Chondrocyte (in vitro differentiated cells): ENCODE measurements around the gene BCLAF3. TPM values are rescaled to one million over a fixed set of nuclear protein-coding genes. Genes with fewer than 3 reads are reported as not detected.

Source experiments
- DNase-seq: peaks from one replicate; pipeline ENCODE4 v3.0.0; 2021; ENCODE audit warnings: mixed read lengths, low spot score
- H3K27ac Mint-ChIP-seq: one replicate; pipeline ENCODE4 v1.8.0; 2021; ENCODE audit warnings: mild to moderate bottlenecking, moderate library complexity, mixed read lengths; ENCODE audit not compliant: unreplicated experiment
- H3K27me3 Mint-ChIP-seq: 2 replicates; pipeline ENCODE4 v1.8.0; 2021; ENCODE audit warnings: low read depth, mixed read lengths
- H3K36me3 Mint-ChIP-seq: 2 replicates; pipeline ENCODE4 v1.8.0; 2021; ENCODE audit warnings: low read depth, mixed read lengths
- H3K4me1 Mint-ChIP-seq: 2 replicates; pipeline ENCODE4 v1.8.0; 2021; ENCODE audit warnings: low read depth, mild to moderate bottlenecking, mixed read lengths
- H3K4me3 Mint-ChIP-seq: one replicate; pipeline ENCODE4 v1.8.0; 2021; ENCODE audit warnings: mild to moderate bottlenecking, moderate library complexity, mixed read lengths; ENCODE audit not compliant: unreplicated experiment
- H3K9me3 Mint-ChIP-seq: 2 replicates; pipeline ENCODE4 v1.8.0; 2021; ENCODE audit warnings: low read depth, mixed read lengths
- CTCF ChIP-seq: fragments of 200-600 bp; sonication (generic); IDR thresholded peaks from 2 replicates; pipeline ENCODE4 v1.5.0; 2021; ENCODE audit warnings: antibody characterized with exemption, mild to moderate bottlenecking, moderate library complexity
- microRNA-seq: library from miRNA; unstranded; fragments of <30 nt; microRNA quantifications from one replicate; pipeline ENCODE4 v1.2.0, GENCODE V29; 2020; ENCODE audit warnings: borderline number of aligned reads
- total RNA-seq: library from RNA; stranded (reverse); gene quantifications from 3 replicates; pipeline ENCODE4 v1.2.1, GENCODE V29; 2021

BCLAF3 gene
- total RNA-seq, 1 donor from 2014 or later, result 8.9 TPM

DNA sequence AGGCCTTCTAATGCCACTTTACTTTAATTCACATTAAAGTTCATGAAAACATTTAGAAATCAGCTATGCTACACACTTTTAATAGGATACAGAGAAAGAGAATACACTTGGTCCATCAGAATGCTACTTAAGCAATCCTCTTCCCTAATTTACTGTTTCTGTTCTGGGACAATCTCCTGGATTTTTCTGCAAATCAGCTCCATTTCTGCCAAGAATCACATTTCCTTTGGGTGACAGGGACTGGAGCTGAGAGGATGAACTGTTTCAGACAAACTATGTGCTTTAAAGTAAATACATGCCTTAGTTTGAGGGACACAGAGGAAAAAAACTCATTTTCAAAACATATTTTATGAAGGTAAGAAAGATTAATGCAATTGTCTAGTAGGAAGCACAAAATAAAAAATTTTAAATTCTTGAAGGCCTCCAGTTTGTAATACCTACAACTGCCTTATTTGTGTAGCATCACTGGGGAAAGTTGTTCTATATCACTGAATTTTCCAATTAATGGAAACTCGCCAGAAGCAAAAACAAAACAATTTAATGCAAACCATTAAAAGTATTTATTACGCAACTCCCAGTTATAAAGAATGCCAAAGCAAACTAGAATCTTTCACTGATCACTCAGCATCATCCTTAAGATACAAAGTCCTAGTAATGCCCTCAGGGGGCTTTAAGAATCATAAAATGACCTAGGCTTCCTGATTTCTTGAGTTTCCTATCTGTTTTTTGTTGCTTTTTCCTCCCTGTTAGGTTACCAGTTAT, 36.3 kb downstream of the BCLAF3 start:
- H3K4me1 Mint-ChIP-seq, result peaks cover 19% of the 10 kb centered on the region
- no peak for TF ChIP-seq CTCF
- no peak overlapping the region for H3K27ac Mint-ChIP-seq
- peaks cover 3% of the 10 kb centered on the region for H3K36me3 Mint-ChIP-seq
- DNase-seq, result no peak
- H3K4me3 Mint-ChIP-seq, result no peak overlapping the region
- no peaks in the 10 kb centered on the region for H3K9me3 Mint-ChIP-seq
- no peaks in the 10 kb centered on the region for H3K27me3 Mint-ChIP-seq

DNA sequence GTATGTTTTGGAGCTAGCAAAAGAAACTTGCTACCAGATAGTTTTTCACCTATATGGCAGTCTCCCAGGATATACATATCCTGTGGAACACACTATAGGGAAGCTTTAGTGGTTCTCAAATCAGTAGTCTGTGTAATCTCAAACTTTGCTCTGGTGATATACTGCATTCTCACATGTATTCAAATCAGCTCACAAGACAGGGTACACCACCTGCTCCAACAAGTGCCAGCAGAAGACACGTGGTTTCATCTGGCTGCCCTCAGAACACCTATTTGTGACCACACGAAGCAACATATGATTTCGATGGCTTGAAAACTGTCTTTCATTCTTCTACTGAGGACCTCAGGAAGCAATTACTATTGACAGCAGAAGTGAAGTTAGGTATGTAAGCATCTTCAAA, 37.7 kb downstream of the BCLAF3 start:
- Mint-ChIP-seq H3K36me3 (peaks cover 6% of the 10 kb centered on the region), H3K9me3 (no peaks in the 10 kb centered on the region), H3K4me3 (no peak overlapping the region), H3K4me1 (peaks cover 19% of the 10 kb centered on the region), H3K27ac (no peak overlapping the region), H3K27me3 (no peaks in the 10 kb centered on the region)
- no peak for TF ChIP-seq CTCF
- no peak for DNase-seq

GRCh38 chrX:19949340-19949739, 41.5 kb downstream of the BCLAF3 start:
- H3K4me1 Mint-ChIP-seq, result peaks cover 4% of the 10 kb centered on the region
- peaks cover 5% of the 10 kb centered on the region for H3K9me3 Mint-ChIP-seq
- no peaks in the 10 kb centered on the region for H3K27me3 Mint-ChIP-seq
- H3K4me3 Mint-ChIP-seq, result no peak overlapping the region
- H3K36me3 Mint-ChIP-seq, result peaks cover 18% of the 10 kb centered on the region
- no peak for TF ChIP-seq CTCF
- DNase-seq, result no peak
- H3K27ac Mint-ChIP-seq, result no peak overlapping the region

DNA sequence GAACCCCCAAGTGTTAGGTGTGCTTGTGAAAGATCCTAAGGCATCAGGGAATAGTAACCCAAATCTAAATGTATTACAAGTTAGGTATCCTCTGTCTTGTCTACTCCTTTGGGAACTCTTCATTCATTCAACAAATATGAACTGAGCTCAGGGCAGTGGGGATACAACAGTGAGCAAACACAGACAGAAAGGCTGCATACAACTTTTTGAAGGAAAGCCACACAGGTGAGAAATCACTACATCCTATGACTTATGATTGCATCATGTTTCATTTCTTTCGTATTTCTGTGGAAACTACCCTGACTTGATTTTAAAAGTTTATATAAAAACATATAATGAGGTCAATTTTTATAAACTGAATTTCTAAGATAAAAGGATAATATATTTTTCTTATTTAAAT, 43.2 kb downstream of the BCLAF3 start:
- Mint-ChIP-seq H3K27ac (no peak overlapping the region), H3K4me1 (no peaks in the 10 kb centered on the region), H3K36me3 (peaks cover 18% of the 10 kb centered on the region), H3K27me3 (no peaks in the 10 kb centered on the region), H3K9me3 (peaks cover 5% of the 10 kb centered on the region), H3K4me3 (no peak overlapping the region)
- no peak for DNase-seq
- TF ChIP-seq CTCF, result no peak

Small RNAs within 50 kb of the gene (microRNA-seq; reads per million reads assigned to microRNA genes)
- 44.3 reads per million, percentile 49 among the genes with 10 or more reads in this experiment for gene MIR23C

Other genes with a start within 250 kb of the BCLAF3 start
- gene SH3KBP1, start 103.5 kb downstream of the BCLAF3 start, total RNA-seq, result 37.6 to 63.2 TPM (median 58.8 TPM) in 3 replicates
- 0.28 to 0.62 TPM (median 0.53 TPM) in 3 replicates for gene MAP7D2, start 125.8 kb upstream of the BCLAF3 start, total RNA-seq
- gene EIF1AX, start 150.8 kb upstream of the BCLAF3 start, total RNA-seq, result 55.0 to 81.0 TPM (median 60.5 TPM) in 3 replicates